Astrocyte of the spinal cord (primary cell): ENCODE results near the gene LRRC52.

Source experiments
- DNase-seq: peaks from one replicate; pipeline ENCODE4 v3.0.0; 2011; ENCODE audit warnings: low read depth, low spot score
- H3K4me3 ChIP-seq: 2 replicates; pipeline ENCODE4 v1.5.1; 2011; ENCODE audit warnings: low read depth, mild to moderate bottlenecking, low read length, moderate library complexity
- in situ Hi-C: cut with HindIII; loops from 2 replicates; pipeline ENCODE4 v1.10.0; 2017; ENCODE audit warnings: low sequenced_read_pairs
- TF ChIP-seq, protein P1 (sequence below): IDR thresholded peaks from 2 replicates; pipeline ENCODE4 v1.5.1; 2012; ENCODE audit warnings: low read depth, mild to moderate bottlenecking, low read length, inconsistent platforms

The LRRC52 gene

DNA sequence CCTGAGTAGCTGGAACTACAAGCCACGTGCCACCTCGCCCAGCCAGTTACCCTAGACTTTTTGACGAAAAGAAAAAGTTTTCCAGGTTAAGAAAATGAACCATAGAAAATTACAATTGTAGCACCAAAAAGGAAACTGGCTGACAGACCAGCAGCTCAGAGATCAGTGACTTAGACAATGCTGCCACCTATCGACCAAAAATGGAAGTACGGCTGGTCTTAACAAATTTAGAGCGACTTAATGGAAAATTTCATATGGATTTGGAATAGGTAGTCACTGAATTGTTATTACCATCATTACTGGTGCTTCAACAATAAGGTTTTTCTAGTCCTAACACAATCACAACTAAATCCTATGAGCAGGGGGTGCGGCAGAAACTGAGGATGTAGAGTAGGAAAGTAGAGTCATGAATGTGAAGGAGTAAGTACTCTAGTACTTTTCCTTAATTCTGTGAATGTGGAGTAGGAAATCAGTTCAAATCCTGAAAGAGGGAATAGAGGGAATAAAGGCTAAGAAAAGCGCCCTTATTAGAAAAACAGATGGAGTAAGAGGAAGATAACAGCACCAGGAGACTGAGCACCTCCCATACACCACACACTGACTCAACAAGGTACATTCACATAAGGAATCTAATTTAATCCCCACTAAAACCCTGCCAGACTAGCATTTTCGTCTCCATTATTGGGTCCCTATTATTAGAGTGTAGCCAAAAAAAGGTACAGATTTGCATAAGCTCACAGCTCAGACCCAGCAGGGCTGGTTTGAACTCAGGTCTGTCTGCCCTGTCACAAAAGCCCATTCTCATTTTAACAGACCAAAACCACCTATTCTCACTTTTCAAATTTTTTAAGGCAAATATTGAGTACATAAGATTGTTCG is 49.4 kb downstream of the LRRC52 start:
- H3K4me3 ChIP-seq = no peak overlapping the region
- TF ChIP-seq, protein P1, sequence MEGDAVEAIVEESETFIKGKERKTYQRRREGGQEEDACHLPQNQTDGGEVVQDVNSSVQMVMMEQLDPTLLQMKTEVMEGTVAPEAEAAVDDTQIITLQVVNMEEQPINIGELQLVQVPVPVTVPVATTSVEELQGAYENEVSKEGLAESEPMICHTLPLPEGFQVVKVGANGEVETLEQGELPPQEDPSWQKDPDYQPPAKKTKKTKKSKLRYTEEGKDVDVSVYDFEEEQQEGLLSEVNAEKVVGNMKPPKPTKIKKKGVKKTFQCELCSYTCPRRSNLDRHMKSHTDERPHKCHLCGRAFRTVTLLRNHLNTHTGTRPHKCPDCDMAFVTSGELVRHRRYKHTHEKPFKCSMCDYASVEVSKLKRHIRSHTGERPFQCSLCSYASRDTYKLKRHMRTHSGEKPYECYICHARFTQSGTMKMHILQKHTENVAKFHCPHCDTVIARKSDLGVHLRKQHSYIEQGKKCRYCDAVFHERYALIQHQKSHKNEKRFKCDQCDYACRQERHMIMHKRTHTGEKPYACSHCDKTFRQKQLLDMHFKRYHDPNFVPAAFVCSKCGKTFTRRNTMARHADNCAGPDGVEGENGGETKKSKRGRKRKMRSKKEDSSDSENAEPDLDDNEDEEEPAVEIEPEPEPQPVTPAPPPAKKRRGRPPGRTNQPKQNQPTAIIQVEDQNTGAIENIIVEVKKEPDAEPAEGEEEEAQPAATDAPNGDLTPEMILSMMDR = peak; percentile 83
- peak; percentile 79 for DNase-seq
- in situ Hi-C loops = no loop called here

DNA sequence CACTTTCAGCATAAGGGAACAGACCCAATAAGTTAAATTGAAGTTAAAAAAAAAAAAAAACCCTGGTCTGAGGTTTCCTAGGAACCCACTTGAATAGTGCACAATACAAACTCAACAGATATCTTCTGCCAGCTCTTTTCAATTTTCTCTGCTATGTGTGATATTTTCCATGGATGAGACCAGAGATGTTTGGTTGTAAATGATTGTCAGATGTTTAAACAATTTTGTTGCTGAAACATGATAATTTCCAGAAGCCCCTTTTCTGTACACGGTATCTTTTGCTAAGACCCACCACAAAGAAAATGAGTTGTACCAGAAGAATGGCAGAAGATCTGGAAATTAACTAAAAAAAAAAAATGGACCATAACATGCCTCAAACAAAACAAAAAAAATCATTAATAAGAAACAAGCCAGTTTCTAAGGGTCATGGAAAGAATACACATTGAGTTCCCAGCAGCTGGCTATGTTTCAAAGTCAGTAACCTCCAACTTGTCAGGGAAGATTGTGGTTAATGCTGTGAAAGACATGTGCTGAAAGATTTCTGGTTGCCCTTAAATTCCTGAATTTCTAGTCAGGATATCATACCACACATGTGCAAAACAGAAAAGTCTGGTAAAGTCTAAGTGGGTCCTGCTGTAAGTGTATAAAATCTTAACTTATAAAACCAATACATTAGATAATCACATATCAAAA is 51.6 kb downstream of the LRRC52 start:
- TF ChIP-seq, protein P1 = no peak
- in situ Hi-C loops = no loop called here
- H3K4me3 ChIP-seq = no peak overlapping the region
- DNase-seq = peak; percentile 38

DNA sequence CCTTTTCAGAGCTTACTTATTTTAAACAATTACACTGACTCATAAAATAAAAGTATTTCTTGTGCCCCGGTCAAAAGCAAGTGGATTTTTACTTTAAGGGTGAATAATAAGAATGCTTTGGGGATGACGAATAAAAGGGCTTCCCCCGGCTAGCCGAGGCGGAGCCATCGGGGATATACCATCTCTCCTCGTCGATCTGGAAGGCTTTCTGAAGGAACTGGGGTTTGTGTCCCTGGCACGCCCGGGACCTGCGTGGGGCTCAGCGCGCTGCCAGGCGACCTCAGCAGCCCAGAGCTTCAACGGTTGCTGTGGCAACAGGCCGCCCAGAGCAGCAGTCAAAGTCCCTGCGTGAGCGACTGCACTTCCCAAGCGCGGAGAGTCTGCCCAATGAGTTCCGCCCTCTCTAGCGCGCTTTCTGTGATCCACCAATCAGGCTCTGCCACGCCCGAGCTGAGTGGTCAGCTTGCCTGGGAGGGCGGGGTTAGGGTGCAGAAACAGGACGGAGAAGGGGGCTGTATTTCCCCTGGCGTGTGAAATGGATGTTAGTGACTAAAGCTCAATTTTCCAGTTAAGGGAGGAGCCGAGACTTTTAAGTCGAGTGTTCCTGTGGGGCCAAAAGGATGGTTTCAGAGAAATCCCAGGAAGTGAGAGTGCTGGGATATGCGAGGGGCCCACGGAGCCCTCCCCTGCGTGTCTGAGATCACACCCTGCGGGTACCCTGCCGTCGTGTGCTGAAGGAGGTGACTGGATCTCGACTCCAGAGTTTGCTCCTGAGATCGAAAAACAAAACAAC is 54.3 kb downstream of the LRRC52 start:
- in situ Hi-C loops = no loop called here
- TF ChIP-seq, protein P1 = no peak
- H3K4me3 ChIP-seq = peak overlapping the region; percentile 64
- peak; percentile 98 for DNase-seq

DNA sequence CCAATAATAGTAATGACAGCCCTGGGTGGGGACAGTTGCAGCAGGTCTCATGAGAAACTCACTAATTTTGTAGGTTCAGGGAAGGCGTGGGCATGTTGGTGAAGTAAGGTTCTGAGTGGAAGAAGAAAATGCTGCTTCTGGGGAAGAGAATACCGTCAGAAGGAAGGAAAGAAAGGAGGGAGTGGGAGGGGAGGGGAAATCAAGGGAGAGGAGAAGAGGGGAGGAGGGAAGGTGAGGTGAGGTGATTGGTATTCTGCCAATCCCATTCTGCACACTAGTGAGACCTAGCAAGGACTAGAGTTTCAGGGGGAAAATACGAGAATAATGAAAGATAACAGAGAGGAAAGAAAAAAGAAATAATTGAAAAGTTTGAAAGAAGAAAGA is 54.9 kb downstream of the LRRC52 start:
- in situ Hi-C loops = no loop called here
- TF ChIP-seq, protein P1 = no peak

DNA sequence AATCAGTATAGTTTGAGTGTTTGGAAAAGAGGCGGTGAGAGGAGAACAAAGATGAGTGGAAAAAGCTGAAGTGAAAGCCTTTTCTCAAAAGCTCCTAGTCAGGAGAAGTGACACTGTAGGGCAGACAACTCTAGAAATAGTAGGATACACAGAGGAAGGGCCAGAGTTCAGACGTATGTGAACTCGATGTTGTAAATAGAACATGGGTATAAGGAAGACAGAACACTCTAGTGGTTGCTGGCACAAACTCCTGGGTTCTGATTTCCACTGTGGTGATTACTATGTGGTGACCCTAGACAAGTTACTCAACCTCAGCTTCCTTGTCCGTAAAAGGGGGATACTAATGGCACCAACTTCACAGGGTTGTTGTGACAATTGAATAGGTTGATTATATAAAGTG is 57.0 kb downstream of the LRRC52 start:
- H3K4me3 ChIP-seq = no peak overlapping the region
- TF ChIP-seq, protein P1 = no peak
- no peak for DNase-seq
- in situ Hi-C loops = no loop called here

More for the DNA sequence above, 54.9 kb downstream of the LRRC52 start:
- H3K4me3 ChIP-seq = peak overlapping the region; percentile 64
- no peak for DNase-seq

DNA sequence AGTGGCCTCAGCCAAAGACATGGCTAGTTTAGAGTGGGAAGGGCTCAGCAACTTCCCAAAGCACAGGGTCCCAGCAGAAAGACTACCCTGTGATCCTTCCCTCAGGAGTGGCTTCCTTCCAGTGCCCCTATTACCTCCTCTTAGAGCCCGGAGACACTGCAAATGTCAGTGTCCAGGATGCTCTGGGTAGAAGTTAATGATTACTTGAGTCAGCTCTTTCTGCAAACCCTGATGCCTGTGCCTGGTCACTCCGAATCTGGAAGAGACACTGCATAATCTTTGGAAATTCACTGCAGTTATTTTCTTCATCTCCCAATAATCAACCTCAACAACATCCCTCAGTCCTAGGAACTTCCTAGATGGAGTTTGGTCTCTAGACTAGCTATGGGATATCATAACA is 60.0 kb downstream of the LRRC52 start:
- no peak overlapping the region for H3K4me3 ChIP-seq
- TF ChIP-seq, protein P1 = no peak
- no peak for DNase-seq
- in situ Hi-C loops = no loop called here
